ENCODE data around the gene KRTAP12-2.

DNA sequence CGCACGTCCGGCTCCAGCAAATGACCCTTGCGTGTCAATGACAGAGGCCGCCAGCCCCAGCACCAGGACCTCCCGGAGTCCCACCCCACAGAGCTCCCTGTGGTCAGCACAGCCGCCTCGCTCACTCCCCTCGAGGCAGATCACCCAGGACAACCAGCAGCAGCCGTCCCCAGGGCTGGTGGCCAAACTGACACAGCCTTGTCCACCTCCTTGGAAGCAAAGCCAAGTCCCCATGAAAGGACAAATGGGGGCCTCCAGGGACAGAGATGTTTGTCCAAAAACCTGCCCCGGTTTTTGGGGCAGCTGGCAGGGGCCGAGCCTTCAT, 27.4 kb downstream of the KRTAP12-2 start:
- TF ChIP-seq, protein P1, sequence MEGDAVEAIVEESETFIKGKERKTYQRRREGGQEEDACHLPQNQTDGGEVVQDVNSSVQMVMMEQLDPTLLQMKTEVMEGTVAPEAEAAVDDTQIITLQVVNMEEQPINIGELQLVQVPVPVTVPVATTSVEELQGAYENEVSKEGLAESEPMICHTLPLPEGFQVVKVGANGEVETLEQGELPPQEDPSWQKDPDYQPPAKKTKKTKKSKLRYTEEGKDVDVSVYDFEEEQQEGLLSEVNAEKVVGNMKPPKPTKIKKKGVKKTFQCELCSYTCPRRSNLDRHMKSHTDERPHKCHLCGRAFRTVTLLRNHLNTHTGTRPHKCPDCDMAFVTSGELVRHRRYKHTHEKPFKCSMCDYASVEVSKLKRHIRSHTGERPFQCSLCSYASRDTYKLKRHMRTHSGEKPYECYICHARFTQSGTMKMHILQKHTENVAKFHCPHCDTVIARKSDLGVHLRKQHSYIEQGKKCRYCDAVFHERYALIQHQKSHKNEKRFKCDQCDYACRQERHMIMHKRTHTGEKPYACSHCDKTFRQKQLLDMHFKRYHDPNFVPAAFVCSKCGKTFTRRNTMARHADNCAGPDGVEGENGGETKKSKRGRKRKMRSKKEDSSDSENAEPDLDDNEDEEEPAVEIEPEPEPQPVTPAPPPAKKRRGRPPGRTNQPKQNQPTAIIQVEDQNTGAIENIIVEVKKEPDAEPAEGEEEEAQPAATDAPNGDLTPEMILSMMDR (conservative IDR thresholded peaks at IDR 0.05 in 1 of 2, IDR thresholded peaks at IDR 0.05 in 1 of 2; ENCODE audit: low read depth in 1 of 2, low read length in 2 of 2), result no peak
- TF ChIP-seq EZH2 (IDR thresholded peaks at IDR 0.05; ENCODE audit: low read length, missing control alignments), result no peak

Measured in fibroblast of lung (primary cell).